Neural crest cell (in vitro differentiated cells): ENCODE results near the gene POLG2. TPM values are rescaled to one million over a fixed set of nuclear protein-coding genes. Genes with fewer than 3 reads are reported as not detected.
"Not testable (repeated sequence)": the region's sequence is repeated elsewhere in the genome, so short reads cannot be mapped to it uniquely, and the experiment has no call there.

ENCODE experiments used
- DNase-seq: peaks from one replicate; pipeline ENCODE4 v3.0.0; 2021; ENCODE audit warnings: low read depth, mixed read lengths, low spot score
- H3K27ac Mint-ChIP-seq: one replicate; pipeline ENCODE4 v1.8.0; 2021; ENCODE audit warnings: mild to moderate bottlenecking, mixed read lengths; ENCODE audit not compliant: unreplicated experiment
- H3K27me3 Mint-ChIP-seq: 2 replicates; pipeline ENCODE4 v1.8.0; 2021; ENCODE audit warnings: low read depth, mild to moderate bottlenecking, mixed read lengths
- H3K36me3 Mint-ChIP-seq: 2 replicates; pipeline ENCODE4 v1.8.0; 2021; ENCODE audit warnings: low read depth, mild to moderate bottlenecking, mixed read lengths
- H3K4me1 Mint-ChIP-seq: 2 replicates; pipeline ENCODE4 v1.8.0; 2021; ENCODE audit warnings: mixed read lengths
- H3K4me3 Mint-ChIP-seq: one replicate; pipeline ENCODE4 v1.8.0; 2021; ENCODE audit warnings: mild to moderate bottlenecking, mixed read lengths
- H3K9me3 Mint-ChIP-seq: 2 replicates; pipeline ENCODE4 v1.8.0; 2021; ENCODE audit warnings: mixed read lengths
- total RNA-seq: library from RNA; stranded (reverse); gene quantifications from 2 replicates; pipeline ENCODE4 v1.2.1, GENCODE V29; 2021
- TF ChIP-seq, protein P1 (sequence below): fragments of 200-600 bp; sonication (generic); conservative IDR thresholded peaks from 2 replicates; pipeline ENCODE4 v1.5.0; 2021; ENCODE audit warnings: antibody characterized with exemption, mild to moderate bottlenecking

The POLG2 gene
- total RNA-seq, 1 donor from 2014 or later: 28.6 TPM

GRCh38 chr17:64442541-64442971 lies 54.3 kb downstream of the POLG2 start:
- H3K36me3 Mint-ChIP-seq: peaks cover 9% of the 10 kb centered on the region
- DNase-seq: no peak
- no peak overlapping the region for H3K27ac Mint-ChIP-seq
- H3K4me1 Mint-ChIP-seq: no peaks in the 10 kb centered on the region
- peaks cover 5% of the 10 kb centered on the region for H3K9me3 Mint-ChIP-seq
- TF ChIP-seq, protein P1, sequence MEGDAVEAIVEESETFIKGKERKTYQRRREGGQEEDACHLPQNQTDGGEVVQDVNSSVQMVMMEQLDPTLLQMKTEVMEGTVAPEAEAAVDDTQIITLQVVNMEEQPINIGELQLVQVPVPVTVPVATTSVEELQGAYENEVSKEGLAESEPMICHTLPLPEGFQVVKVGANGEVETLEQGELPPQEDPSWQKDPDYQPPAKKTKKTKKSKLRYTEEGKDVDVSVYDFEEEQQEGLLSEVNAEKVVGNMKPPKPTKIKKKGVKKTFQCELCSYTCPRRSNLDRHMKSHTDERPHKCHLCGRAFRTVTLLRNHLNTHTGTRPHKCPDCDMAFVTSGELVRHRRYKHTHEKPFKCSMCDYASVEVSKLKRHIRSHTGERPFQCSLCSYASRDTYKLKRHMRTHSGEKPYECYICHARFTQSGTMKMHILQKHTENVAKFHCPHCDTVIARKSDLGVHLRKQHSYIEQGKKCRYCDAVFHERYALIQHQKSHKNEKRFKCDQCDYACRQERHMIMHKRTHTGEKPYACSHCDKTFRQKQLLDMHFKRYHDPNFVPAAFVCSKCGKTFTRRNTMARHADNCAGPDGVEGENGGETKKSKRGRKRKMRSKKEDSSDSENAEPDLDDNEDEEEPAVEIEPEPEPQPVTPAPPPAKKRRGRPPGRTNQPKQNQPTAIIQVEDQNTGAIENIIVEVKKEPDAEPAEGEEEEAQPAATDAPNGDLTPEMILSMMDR: no peak
- H3K27me3 Mint-ChIP-seq: no peaks in the 10 kb centered on the region
- no peak overlapping the region for H3K4me3 Mint-ChIP-seq

DNA sequence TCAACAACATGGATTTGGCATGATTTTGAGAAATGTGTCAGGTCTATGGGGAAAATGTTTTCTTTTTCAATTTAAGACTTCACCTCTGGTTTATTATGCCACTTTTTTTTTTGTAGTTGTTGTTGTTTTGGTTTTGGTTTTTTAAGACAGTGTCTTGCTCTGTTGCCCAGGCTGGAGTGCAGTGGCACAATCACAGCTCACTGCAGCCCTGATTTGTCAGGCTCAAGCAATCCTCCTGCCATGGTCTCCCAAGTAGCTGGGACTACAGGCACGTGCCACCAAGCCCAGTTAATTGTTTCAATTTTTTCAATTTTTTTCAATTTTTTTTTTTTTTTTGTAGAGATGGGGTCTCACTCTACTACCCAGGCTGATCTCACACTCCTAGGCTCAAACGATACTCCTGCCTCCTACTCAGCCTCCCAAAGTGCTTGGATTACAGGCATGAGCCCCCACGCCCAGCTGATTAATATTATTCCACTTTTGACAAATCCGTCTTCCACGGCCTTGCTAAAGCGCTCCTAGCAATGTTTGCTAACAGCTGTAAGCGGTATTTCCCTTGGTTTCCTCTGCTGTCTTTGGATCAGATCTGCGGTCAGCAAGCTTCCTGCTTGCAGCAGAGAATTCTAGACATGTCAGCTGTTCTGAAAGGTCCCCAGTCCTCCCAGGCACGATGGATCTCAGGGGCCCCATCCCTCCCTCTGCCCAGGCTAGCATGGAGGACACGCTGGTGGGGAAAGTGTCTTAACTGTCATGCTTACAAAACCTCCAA lies 54.9 kb downstream of the POLG2 start:
- H3K27ac Mint-ChIP-seq: no peak overlapping the region
- peaks cover 9% of the 10 kb centered on the region for H3K9me3 Mint-ChIP-seq
- peaks cover 11% of the 10 kb centered on the region for H3K36me3 Mint-ChIP-seq
- TF ChIP-seq, protein P1: no peak
- DNase-seq: no peak
- H3K27me3 Mint-ChIP-seq: no peaks in the 10 kb centered on the region
- no peak overlapping the region for H3K4me3 Mint-ChIP-seq
- H3K4me1 Mint-ChIP-seq: no peaks in the 10 kb centered on the region

DNA sequence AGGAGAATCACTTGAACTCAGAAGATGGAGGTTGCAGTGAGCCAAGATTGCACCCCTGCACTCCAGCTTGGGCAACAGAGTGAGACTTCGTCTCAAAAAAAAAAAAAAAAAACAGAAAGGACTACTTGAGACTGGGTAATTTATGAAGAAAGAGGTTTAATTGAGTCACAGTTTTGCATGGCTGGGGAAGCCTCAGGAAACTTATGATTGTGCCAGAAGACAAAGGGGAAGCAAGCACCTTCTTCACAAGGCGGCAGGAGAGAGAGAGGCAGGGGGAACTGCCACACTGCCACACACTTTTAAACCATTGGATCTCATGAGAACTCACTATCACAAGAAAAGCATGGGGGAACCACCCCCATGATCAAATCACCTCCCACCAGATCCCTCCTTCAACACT lies 56.9 kb downstream of the POLG2 start:
- Mint-ChIP-seq H3K27ac (no peak overlapping the region), H3K27me3 (no peaks in the 10 kb centered on the region), H3K9me3 (peaks cover 13% of the 10 kb centered on the region), H3K4me1 (no peaks in the 10 kb centered on the region), H3K4me3 (no peak overlapping the region), H3K36me3 (peaks cover 12% of the 10 kb centered on the region)
- no peak for DNase-seq
- TF ChIP-seq, protein P1: no peak

DNA sequence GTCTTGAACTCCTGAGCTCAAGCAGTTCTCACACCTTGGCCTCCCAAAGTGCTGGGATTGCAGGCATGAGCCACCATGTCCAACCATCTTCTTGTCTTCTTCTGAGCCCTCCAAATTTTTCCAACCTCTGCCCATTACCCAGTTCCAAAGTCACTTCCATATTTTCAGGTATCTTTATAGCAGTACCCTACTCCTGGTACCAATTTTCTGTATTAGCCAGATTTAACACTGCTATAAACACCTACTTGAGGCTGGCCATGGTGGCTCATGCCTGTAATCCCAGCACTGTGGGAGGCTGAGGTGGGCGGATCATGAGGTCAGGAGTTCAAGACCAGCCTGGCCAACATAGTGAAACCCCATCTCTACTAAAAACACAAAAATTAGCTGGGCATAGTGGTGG lies 57.3 kb downstream of the POLG2 start:
- H3K4me1 Mint-ChIP-seq: not testable (repeated sequence)

DNA sequence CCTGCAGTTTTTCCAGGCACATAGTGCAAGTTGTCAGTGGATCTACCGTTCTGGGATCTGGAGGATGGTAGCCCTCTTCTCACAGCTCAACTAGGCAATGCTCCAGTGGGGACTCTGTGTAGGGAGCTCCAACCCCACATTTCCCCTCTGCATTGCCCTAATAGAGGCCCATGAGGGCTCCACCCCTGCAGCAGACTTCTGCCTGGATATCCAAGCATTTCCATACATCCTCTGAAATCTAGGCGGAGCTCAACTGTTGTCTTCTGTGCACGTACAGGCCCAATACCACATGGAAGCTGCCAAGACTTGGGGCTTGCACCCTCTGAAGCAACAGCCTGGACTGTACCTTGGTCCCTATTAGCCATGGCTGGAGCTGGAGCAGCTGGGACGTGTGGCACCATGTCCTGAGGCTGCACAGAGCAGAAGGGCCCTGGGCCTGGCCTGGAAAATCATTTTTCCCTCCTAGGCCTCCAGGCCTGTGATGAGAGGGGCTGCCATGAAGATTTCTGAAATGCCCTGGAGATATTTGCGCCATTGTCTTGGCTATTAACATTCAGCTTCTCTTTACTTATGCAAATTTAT lies 58.8 kb downstream of the POLG2 start:
- Mint-ChIP-seq H3K36me3 (peaks cover 14% of the 10 kb centered on the region), H3K4me1 (no peaks in the 10 kb centered on the region), H3K4me3 (no peak overlapping the region), H3K9me3 (peaks cover 15% of the 10 kb centered on the region), H3K27ac (no peak overlapping the region), H3K27me3 (no peaks in the 10 kb centered on the region)
- DNase-seq: no peak
- TF ChIP-seq, protein P1: no peak

More for the DNA sequence above, 57.3 kb downstream of the POLG2 start:
- not testable (repeated sequence) for DNase-seq, H3K27me3 Mint-ChIP-seq, H3K4me3 Mint-ChIP-seq, H3K27ac Mint-ChIP-seq
- Mint-ChIP-seq H3K9me3 (peaks cover 13% of the 10 kb centered on the region), H3K36me3 (peaks cover 12% of the 10 kb centered on the region)

GRCh38 chr17:64431534-64431933 lies 65.3 kb downstream of the POLG2 start:
- Mint-ChIP-seq H3K36me3 (peaks cover 2% of the 10 kb centered on the region), H3K9me3 (peaks cover 4% of the 10 kb centered on the region), H3K27ac (no peak overlapping the region)

DNA sequence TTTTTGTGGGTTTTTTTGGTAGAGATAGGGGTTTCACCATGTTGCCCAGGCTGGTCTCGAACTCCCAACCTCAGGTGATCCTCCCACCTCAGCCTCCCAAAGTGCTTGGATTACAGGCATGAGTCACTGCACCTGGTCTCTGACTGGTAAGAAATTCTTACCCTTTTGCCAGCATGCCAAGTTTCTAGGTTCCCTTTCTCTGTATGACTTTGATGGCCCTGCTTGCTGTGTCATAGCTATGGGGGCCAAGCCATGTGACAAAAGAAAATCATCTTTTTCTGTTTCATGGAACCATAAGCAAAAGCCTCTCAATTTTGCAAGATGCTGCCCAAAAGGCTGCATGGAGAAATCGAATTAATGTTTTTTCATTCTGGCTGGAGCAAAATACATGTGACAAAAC lies 66.8 kb downstream of the POLG2 start:
- H3K9me3 Mint-ChIP-seq, H3K4me3 Mint-ChIP-seq, H3K36me3 Mint-ChIP-seq, DNase-seq, H3K4me1 Mint-ChIP-seq, H3K27ac Mint-ChIP-seq: not testable (repeated sequence)
- peaks cover 16% of the 10 kb centered on the region for H3K27me3 Mint-ChIP-seq

More at GRCh38 chr17:64431534-64431933, 65.3 kb downstream of the POLG2 start:
- Mint-ChIP-seq H3K27me3 (peaks cover 5% of the 10 kb centered on the region), H3K4me1 (no peaks in the 10 kb centered on the region), H3K4me3 (no peak overlapping the region)
- DNase-seq: no peak
- TF ChIP-seq, protein P1: no peak
